GM12801 (cell line): ENCODE data around the gene FBXL5.

Experiments
- TF ChIP-seq, protein P1 (sequence below): IDR thresholded peaks from one replicate; pipeline ENCODE4 v1.5.1; 2011; ENCODE audit warnings: control low read depth; ENCODE audit not compliant: insufficient read length; ENCODE audit errors: extremely low read depth

FBXL5 gene

DNA sequence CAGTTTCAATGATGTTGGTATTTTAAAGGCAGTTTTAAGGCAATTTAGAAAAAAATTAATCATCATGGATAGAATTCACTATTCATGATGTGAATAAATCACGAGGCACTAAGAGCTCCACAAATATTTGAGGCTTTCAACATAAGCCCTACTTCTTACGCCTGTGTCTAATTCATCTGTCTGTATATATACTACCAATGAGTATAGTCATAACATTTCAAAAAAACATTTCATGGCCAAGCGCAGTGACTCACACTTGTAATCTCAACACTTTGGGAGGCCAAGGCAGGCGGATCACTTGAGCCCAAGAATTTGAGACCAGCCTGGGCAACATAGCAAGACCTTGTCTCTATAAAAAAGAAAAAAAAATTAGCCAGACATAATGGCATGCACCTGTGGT is 56.5 kb downstream of the FBXL5 start:
- TF ChIP-seq, protein P1, sequence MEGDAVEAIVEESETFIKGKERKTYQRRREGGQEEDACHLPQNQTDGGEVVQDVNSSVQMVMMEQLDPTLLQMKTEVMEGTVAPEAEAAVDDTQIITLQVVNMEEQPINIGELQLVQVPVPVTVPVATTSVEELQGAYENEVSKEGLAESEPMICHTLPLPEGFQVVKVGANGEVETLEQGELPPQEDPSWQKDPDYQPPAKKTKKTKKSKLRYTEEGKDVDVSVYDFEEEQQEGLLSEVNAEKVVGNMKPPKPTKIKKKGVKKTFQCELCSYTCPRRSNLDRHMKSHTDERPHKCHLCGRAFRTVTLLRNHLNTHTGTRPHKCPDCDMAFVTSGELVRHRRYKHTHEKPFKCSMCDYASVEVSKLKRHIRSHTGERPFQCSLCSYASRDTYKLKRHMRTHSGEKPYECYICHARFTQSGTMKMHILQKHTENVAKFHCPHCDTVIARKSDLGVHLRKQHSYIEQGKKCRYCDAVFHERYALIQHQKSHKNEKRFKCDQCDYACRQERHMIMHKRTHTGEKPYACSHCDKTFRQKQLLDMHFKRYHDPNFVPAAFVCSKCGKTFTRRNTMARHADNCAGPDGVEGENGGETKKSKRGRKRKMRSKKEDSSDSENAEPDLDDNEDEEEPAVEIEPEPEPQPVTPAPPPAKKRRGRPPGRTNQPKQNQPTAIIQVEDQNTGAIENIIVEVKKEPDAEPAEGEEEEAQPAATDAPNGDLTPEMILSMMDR: no peak

DNA sequence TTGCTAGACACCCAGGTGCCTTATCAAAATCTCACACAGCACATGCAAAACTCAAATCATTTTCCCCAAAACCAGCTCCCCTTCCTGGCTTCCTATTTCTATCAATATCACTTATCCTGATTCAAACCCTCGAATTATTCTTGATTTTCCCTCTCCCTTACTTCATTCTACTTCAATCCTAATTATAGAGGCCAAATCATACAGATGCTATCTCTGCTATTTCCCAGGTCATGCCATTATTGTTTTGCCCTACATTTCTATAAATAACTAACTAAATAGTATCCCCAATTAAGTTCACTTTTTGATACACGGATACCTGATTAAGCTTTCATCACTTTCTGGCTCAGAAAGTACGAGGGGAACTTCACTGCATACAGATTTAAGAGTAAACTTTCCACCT is 62.4 kb downstream of the FBXL5 start:
- TF ChIP-seq, protein P1: no peak

DNA sequence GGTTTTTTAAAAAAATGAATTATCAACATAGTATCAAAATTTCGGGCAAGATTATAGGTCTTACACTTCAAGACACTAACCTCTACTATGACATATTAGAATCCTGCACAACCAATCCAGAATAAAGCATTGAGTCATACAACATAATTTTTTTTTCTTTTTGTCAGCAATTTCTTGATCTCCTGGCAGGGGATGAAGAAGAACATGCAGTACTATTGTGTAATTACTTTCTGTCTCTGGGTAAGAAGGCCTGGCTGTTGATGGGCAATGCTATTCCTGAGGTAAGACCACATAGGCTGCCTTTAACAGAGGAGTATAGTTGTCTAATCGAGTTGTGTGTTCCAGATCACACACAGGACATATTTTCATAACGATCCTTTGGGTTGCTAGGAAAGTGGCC is 67.5 kb downstream of the FBXL5 start:
- TF ChIP-seq, protein P1: no peak

DNA sequence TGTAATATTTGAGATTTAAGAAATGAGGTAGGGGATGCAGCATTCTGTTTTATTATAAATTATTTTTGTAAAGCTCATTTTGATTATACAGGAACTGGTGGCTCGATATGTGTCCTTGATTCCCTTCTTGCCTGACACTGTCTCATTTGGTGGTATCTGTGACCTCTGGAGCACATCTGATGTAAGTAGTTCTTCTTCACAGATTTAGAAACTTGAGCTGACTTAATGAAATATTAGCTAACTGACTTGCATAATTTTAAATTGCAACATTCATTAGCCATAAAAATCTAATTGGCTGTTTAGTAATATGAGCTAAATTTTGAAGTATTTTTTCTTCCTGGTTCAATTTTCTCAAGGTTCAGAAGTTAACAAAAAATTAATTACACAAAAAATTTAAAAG is 69.1 kb downstream of the FBXL5 start:
- TF ChIP-seq, protein P1: no peak

DNA sequence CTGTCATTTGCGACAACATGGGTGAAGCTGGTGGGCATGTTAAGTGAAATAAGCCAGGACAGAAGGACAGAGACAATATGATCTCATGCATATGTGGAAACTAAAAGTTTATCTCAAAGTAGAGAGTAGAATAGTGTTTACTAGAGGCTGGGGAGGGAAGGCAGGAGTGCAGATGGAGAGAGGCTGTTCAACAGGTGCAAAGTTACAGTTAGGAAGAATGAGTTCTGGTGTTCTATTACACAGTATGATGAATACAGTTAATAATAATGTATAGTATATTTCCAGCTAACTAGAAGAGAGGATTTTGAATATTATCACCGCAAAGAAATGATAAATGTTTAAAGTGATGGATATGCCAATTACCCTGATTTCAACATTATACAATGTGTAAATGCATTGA is 69.8 kb downstream of the FBXL5 start:
- TF ChIP-seq, protein P1: no peak

DNA sequence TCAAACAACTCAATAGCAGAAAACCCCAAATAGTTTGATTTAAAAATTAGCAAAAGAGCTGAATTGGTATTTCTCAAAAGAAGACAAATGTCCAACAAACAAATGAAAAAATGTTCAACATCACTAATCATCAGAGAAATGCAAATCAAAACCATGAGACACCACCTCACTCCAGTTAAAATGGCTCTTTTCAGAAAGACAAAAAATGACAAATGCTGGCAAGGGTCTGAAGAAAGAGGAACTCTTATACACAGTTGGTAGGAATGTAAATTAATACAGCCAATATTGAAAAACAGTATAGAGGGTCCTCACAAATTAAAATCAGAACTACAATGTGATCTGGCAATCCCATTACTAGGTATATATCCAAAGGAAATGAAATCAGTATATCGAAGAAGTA is 70.4 kb downstream of the FBXL5 start:
- TF ChIP-seq, protein P1: no peak

DNA sequence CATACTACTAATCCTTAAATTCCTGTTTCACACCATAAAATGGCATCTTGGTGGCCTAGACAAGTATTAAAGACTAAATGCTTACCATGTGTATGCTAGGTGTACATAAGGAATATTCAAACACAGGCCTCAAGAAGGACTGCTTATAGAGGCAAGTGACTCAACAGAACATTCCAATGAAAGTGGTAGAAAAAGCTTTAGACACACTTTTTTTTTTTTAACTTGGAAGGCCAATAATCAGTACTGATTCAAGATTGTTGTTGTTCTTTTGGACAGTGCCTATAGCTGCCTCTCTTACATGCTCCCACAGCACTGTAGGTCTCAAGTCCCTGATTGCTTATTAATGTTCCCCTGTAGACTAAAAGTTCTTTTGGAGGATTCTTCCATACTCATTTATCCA is 77.6 kb downstream of the FBXL5 start:
- TF ChIP-seq, protein P1: no peak

DNA sequence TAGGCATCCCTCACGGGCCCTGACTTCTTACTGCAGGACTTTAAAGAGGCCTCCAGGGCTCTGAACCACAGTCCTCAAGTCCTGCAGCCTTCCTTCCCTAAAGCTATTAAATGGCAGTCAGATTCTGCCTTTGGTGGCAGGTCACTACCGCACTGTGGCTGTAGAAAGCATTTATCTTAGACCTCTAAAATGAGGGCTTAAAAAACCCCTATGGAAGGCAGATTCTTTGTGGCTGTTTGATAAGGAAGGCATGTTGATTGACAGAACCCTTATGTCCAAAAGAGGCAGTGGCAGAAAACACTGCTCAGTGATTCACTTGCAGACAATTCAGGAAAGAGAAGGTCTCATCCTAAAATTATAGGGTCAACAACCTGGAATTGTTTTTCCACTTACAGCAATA is 79.2 kb downstream of the FBXL5 start:
- TF ChIP-seq, protein P1: no peak
